GM12878 (cell line): ENCODE results near the gene COG1. TPM values are rescaled to one million over a fixed set of nuclear protein-coding genes. Genes with fewer than 3 reads are reported as not detected.

Experiments
- ATAC-seq: fragments of 200-7000 bp; cut with Tn5 transposase; 3 replicates; pipeline ENCODE4 v1.9.1; 2020; ENCODE audit warnings: mild to moderate bottlenecking, moderate library complexity
- BruUV-seq: library from RNA; stranded (reverse); fragments of 400-500 nt; replicated peaks from 2 replicates; lab custom pipeline; 2021; lab: Mats Ljungman, UMichigan
- CTCF ChIA-PET: fragments of 300-600 bp; sonication (Branson Sonifier 250); formaldehyde crosslinking; extraction: SDS; loops from one replicate; lab custom pipeline; 2021; ENCODE audit warnings: inconsistent platforms; lab: Yijun Ruan, JAX
- POLR2A ChIA-PET: fragments of 350-600 bp; formaldehyde crosslinking; extraction: SDS; loops from one replicate; lab custom pipeline; 2021; ENCODE audit warnings: inconsistent platforms; lab: Charles Lee
- RAD21 ChIA-PET: fragments of 300-600 bp; sonication (Branson Sonifier 250); formaldehyde crosslinking; loops from one replicate; lab custom pipeline; 2023; ENCODE audit warnings: antibody characterized with exemption; ENCODE audit not compliant: unreplicated experiment; lab: Charles Lee
- SMC1A ChIA-PET: fragments of 300-600 bp; sonication (Branson Sonifier 250); formaldehyde crosslinking; loops from one replicate; lab custom pipeline; 2023; ENCODE audit not compliant: unreplicated experiment, uncharacterized antibody; lab: Charles Lee
- DNase-seq: peaks from one replicate; pipeline ENCODE4 v3.0.0-alpha.2; 2011; ENCODE audit warnings: low read depth, low spot score
- FAIRE-seq: peaks from 3 replicates; lab custom pipeline; 2011; peaks lifted over from hg19 to GRCh38; lab: Jason Lieb, UNC
- H2AFZ ChIP-seq: 2 replicates; pipeline ENCODE4 v1.6.0; 2011; ENCODE audit warnings: low read depth, low read length, control low read depth; ENCODE audit not compliant: control insufficient read depth
- H3K27ac ChIP-seq: 2 replicates; pipeline ENCODE4 v1.5.1; 2011; ENCODE audit warnings: control low read depth; ENCODE audit not compliant: control insufficient read depth, insufficient read depth
- H3K27me3 ChIP-seq, 2 experiments: replicated peaks in 1 of 2; 2 replicates each; pipeline versions ENCODE4 v1.6.0 to v1.6.1; 2011; ENCODE audit warnings: low read length in 1 of 2; ENCODE audit not compliant: control insufficient read depth in 2 of 2, insufficient read depth in 2 of 2
- H3K36me3 ChIP-seq, 2 experiments: 2 replicates each; pipeline ENCODE4 v1.5.1; 2011; ENCODE audit warnings: low read length in 1 of 2; ENCODE audit not compliant: control insufficient read depth in 2 of 2, insufficient read depth in 2 of 2
- H3K4me1 ChIP-seq: 2 replicates; pipeline ENCODE4 v1.6.1; 2011; ENCODE audit warnings: mild to moderate bottlenecking, low read length, moderate library complexity, mixed read lengths; ENCODE audit not compliant: control insufficient read depth, insufficient read depth
- H3K4me2 ChIP-seq: 2 replicates; pipeline ENCODE4 v1.6.0; 2011; ENCODE audit warnings: control low read depth; ENCODE audit not compliant: control insufficient read depth, insufficient read depth
- H3K4me3 ChIP-seq: fragments of 200-600 bp; sonication (generic); 2 replicates; pipeline ENCODE4 v1.5.1; 2016
- H3K79me2 ChIP-seq: 2 replicates; pipeline ENCODE4 v1.6.0; 2011; ENCODE audit warnings: low read length; ENCODE audit not compliant: control insufficient read depth, insufficient read depth
- H3K9ac ChIP-seq: 2 replicates; pipeline ENCODE4 v1.8.0; 2011; ENCODE audit warnings: low read length, control low read depth, mixed read lengths; ENCODE audit not compliant: control insufficient read depth, insufficient read depth
- H3K9me3 ChIP-seq: replicated peaks from 3 replicates; pipeline ENCODE4 v1.5.1; 2011; ENCODE audit warnings: mild to moderate bottlenecking, low read length; ENCODE audit not compliant: control insufficient read depth, insufficient read depth
- H4K20me1 ChIP-seq: 2 replicates; pipeline ENCODE4 v1.6.0; 2011; ENCODE audit not compliant: control insufficient read depth, insufficient read depth
- NFXL1 ChIP-seq: fragments of 450-650 bp; IDR thresholded peaks from 2 replicates; pipeline ENCODE4 v1.6.1; 2017; ENCODE audit warnings: antibody characterized with exemption, mild to moderate bottlenecking, borderline replicate concordance
- USF1 ChIP-seq: IDR thresholded peaks from 2 replicates; pipeline ENCODE4 v1.6.1; 2011; ENCODE audit warnings: borderline replicate concordance, low read depth, mild to moderate bottlenecking, moderate library complexity, mixed read lengths, low read length; ENCODE audit not compliant: insufficient read depth; ENCODE audit errors: extremely low read length
- WGBS: methylation state at CpG from one replicate; pipeline ENCODE4 v1.1.6; 2016; ENCODE audit warnings: low lambda C conversion rate; ENCODE audit not compliant: insufficient replicate concordance, insufficient coverage; ENCODE audit errors: missing lambda C conversion rate; 5-methylcytosine and 5-hydroxymethylcytosine counted together
- in situ Hi-C: fragments of 300-500 bp; cut with MboI; formaldehyde crosslinking; loops from 9 replicates; pipeline ENCODE4 v1.14.3; 2018; ENCODE audit warnings: mixed read lengths
- intact Hi-C: fragments of 100-400 bp; cut with micrococcal nuclease; formaldehyde crosslinking; loops from one replicate; pipeline ENCODE4 v1.14.2; 2022; ENCODE audit not compliant: unreplicated experiment
- polyA plus RNA-seq, 11 experiments: library from polyadenylated mRNA; depleted of rRNA in 4 of 11; unstranded in 6 of 11; stranded (reverse) in 5 of 11; fragments of >200 nt; fragmentation: Nextera tagmentation in 4 of 11; fragmentation: Illumina TruSeq in 1 of 11; extraction: Ambion mirVana in 4 of 11; extraction: Trizol in 1 of 11; gene quantifications; 1 replicate in 1 of 11; 2 replicates in 10 of 11; pipeline versions ENCODE4 v1.2.1 to v1.2.3, GENCODE V29; 2011 to 2016; ENCODE audit warnings: inconsistent platforms in 2 of 11, missing spikeins in 2 of 11, low read depth in 1 of 11
- total RNA-seq, 4 experiments: library from RNA; depleted of rRNA in 3 of 4; stranded (reverse); fragments of >200 nt in 3 of 4; fragmentation: Illumina TruSeq in 1 of 4; extraction: Trizol in 1 of 4; gene quantifications; 2 replicates each; pipeline versions ENCODE4 v1.2.1 to v1.2.3, GENCODE V29; 2013 to 2021
- TF ChIP-seq, protein P1 (sequence below): fragments of 450-650 bp; IDR thresholded peaks from 2 replicates; pipeline ENCODE4 v1.6.1; 2018; ENCODE audit warnings: borderline replicate concordance, mild to moderate bottlenecking; ENCODE audit not compliant: partially characterized antibody

Gene COG1
- total and polyA plus RNA-seq, 10 of the 15 experiments (the other 5 are each of a cell fraction or from before 2014, with no cell fraction given), result 10.5 to 24.1 (median 18.1) TPM

- ATAC-seq (no peak), DNase-seq (no peak), FAIRE-seq (no peak)
- Histone ChIP-seq H3K27me3 (no peaks in the 10 kb centered on the region), H3K9ac (no peak overlapping the region), H3K4me1 (no peaks in the 10 kb centered on the region), H3K4me2 (no peak overlapping the region), H2AFZ (no peak overlapping the region), H3K36me3 (peaks cover 0 to 10% of the 10 kb centered on the region in 2 experiments; a peak in 3 of 4 replicates), H4K20me1 (no peaks in the 10 kb centered on the region), H3K9me3 (no peaks in the 10 kb centered on the region), H3K27ac (no peak overlapping the region), H3K79me2 (no peaks in the 10 kb centered on the region), H3K4me3 (no peak overlapping the region)
- ChIA-PET SMC1A (interaction anchor here (1.2 to 16.1 kb wide), 8 partner anchors 15 to 692 kb away, joined by 3 to 261 read pairs (median 7); partner anchors contain the start of gene COG1), CTCF (interaction anchor here (0.8 to 12.7 kb wide), 9 partner anchors 12 to 694 kb away, joined by 3 to 365 read pairs (median 10); partner anchors contain the start of gene COG1), POLR2A (no interaction called here), RAD21 (interaction anchor here (0.9 to 2.5 kb wide), 5 partner anchors 119 to 694 kb away, joined by 3 to 15 read pairs (median 4); no protein-coding TSS in a partner anchor)
- in situ Hi-C loops, result loop anchor here (5.0 kb wide), 1 partner anchor 121 kb away; no protein-coding TSS in a partner anchor
- TF ChIP-seq NFXL1 (no peak), USF1 (no peak)
- TF ChIP-seq, protein P1, sequence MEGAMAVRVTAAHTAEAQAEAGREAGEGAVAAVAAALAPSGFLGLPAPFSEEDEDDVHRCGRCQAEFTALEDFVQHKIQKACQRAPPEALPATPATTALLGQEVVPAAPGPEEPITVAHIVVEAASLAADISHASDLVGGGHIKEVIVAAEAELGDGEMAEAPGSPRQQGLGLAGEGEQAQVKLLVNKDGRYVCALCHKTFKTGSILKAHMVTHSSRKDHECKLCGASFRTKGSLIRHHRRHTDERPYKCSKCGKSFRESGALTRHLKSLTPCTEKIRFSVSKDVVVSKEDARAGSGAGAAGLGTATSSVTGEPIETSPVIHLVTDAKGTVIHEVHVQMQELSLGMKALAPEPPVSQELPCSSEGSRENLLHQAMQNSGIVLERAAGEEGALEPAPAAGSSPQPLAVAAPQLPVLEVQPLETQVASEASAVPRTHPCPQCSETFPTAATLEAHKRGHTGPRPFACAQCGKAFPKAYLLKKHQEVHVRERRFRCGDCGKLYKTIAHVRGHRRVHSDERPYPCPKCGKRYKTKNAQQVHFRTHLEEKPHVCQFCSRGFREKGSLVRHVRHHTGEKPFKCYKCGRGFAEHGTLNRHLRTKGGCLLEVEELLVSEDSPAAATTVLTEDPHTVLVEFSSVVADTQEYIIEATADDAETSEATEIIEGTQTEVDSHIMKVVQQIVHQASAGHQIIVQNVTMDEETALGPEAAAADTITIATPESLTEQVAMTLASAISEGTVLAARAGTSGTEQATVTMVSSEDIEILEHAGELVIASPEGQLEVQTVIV, result no peak
- WGBS, result 72% methylated on average over 10 of the region's 10 CpGs
- intact Hi-C loops, result loop anchor here (5.0 kb wide), 1 partner anchor 59 kb away; the partner anchor contains the start of gene COG1
- BruUV-seq, result no TSS peak
Measured at GRCh38 chr17:73250851-73251640, 58.2 kb downstream of the COG1 start.
